Keratinocyte (primary cell): ENCODE data around the gene RBMS3. TPM values are rescaled to one million over a fixed set of nuclear protein-coding genes. Genes with fewer than 3 reads are reported as not detected.

Source experiments
- DNase-seq: peaks from one replicate; pipeline ENCODE4 v3.0.0-alpha.2; 2011; ENCODE audit warnings: low read depth, missing footprints, low spot score
- FAIRE-seq: peaks from 2 replicates; lab custom pipeline; 2011; peaks lifted over from hg19 to GRCh38; lab: Jason Lieb, UNC
- H2AFZ ChIP-seq: 2 replicates; pipeline ENCODE4 v1.6.0; 2012; ENCODE audit warnings: low read length, control low read depth, inconsistent platforms; ENCODE audit not compliant: control insufficient read depth
- H3K27ac ChIP-seq: 2 replicates; pipeline ENCODE4 v1.5.1; 2011; ENCODE audit warnings: low read length; ENCODE audit not compliant: control insufficient read depth, insufficient read depth
- H3K27me3 ChIP-seq: 3 replicates; pipeline ENCODE4 v1.6.0; 2011; ENCODE audit warnings: low read length; ENCODE audit not compliant: control insufficient read depth, insufficient read depth; ENCODE audit errors: extremely low read depth
- H3K36me3 ChIP-seq, 2 experiments: 2 replicates in 1 of 2; 3 replicates in 1 of 2; pipeline ENCODE4 v1.5.1; 2011; ENCODE audit warnings: low read length in 2 of 2, mild to moderate bottlenecking in 1 of 2; ENCODE audit not compliant: control insufficient read depth in 2 of 2, insufficient read depth in 2 of 2; ENCODE audit errors: extremely low read depth in 1 of 2
- H3K4me1 ChIP-seq: 3 replicates; pipeline ENCODE4 v1.5.1; 2011; ENCODE audit warnings: low read length; ENCODE audit not compliant: control insufficient read depth, insufficient read depth; ENCODE audit errors: extremely low read depth
- H3K4me2 ChIP-seq: 3 replicates; pipeline ENCODE4 v1.6.0; 2011; ENCODE audit warnings: low read depth, low read length; ENCODE audit not compliant: control insufficient read depth, insufficient read depth; ENCODE audit errors: extremely low read depth
- H3K4me3 ChIP-seq, 3 experiments: fragments of 200-600 bp in 1 of 3; sonication (generic) in 1 of 3; 2 replicates in 2 of 3; 3 replicates in 1 of 3; pipeline ENCODE4 v1.5.1; 2011 to 2016; ENCODE audit warnings: low read length in 3 of 3, mild to moderate bottlenecking in 3 of 3, control low read depth in 2 of 3, inconsistent platforms in 1 of 3, low read depth in 1 of 3, mixed read lengths in 1 of 3, mixed run types in 1 of 3, moderate library complexity in 1 of 3; ENCODE audit not compliant: control insufficient read depth in 2 of 3, insufficient read depth in 2 of 3; ENCODE audit errors: extremely low read depth in 1 of 3
- H3K79me2 ChIP-seq: 2 replicates; pipeline ENCODE4 v1.6.0; 2012; ENCODE audit warnings: low read length; ENCODE audit not compliant: control insufficient read depth, insufficient read depth
- H3K9ac ChIP-seq: 3 replicates; pipeline ENCODE4 v1.6.0; 2011; ENCODE audit warnings: low read length; ENCODE audit not compliant: control insufficient read depth, insufficient read depth; ENCODE audit errors: extremely low read depth
- H3K9me1 ChIP-seq: 3 replicates; pipeline ENCODE4 v1.6.0; 2011; ENCODE audit warnings: low read length; ENCODE audit not compliant: control insufficient read depth, insufficient read depth; ENCODE audit errors: extremely low read depth
- H3K9me3 ChIP-seq: 2 replicates; pipeline ENCODE4 v1.5.1; 2012; ENCODE audit warnings: low read depth, low read length; ENCODE audit not compliant: control insufficient read depth
- H4K20me1 ChIP-seq: 3 replicates; pipeline ENCODE4 v1.6.0; 2011; ENCODE audit warnings: low read length; ENCODE audit not compliant: control insufficient read depth, insufficient read depth; ENCODE audit errors: extremely low read depth
- EZH2 ChIP-seq: IDR thresholded peaks from one replicate; pipeline ENCODE4 v1.6.1; 2012; ENCODE audit warnings: inconsistent platforms, mild to moderate bottlenecking, low read length, moderate library complexity
- dilution Hi-C: fragments of 300-500 bp; cut with MboI; formaldehyde crosslinking; loops from one replicate; pipeline ENCODE4 v1.7.0; 2020; ENCODE audit warnings: low sequenced_read_pairs; ENCODE audit not compliant: extremely low pct_ligation_motif_present
- polyA plus RNA-seq, 5 experiments: library from polyadenylated mRNA; depleted of rRNA in 3 of 5; stranded (reverse) in 3 of 5; stranded (forward) in 1 of 5; unstranded in 1 of 5; fragments of >200 nt; gene quantifications; 1 replicate in 1 of 5; 2 replicates in 3 of 5; 3 replicates in 1 of 5; pipeline versions ENCODE4 v1.2.1 to v1.2.3, GENCODE V29; 2011 to 2012; ENCODE audit warnings: missing spikeins in 2 of 5, low read depth in 1 of 5, low replicate concordance in 1 of 5
- TF ChIP-seq, protein P1 (sequence below), 3 experiments: IDR thresholded peaks in 1 of 3; conservative IDR thresholded peaks in 1 of 3; optimal IDR thresholded peaks in 1 of 3; 2 replicates in 2 of 3; 3 replicates in 1 of 3; pipeline versions ENCODE3 to v1.5.1; 2011; ENCODE audit warnings: low read length in 3 of 3, mild to moderate bottlenecking in 3 of 3, moderate library complexity in 2 of 3, control low read depth in 1 of 3, inconsistent platforms in 1 of 3; ENCODE audit not compliant: insufficient read depth in 2 of 3; ENCODE audit errors: extremely low read depth in 1 of 3

Gene RBMS3
- polyA plus RNA-seq, 1 donor (not counting 4 experiments of a cell fraction or from before 2014, with no cell fraction given), result 2.3 TPM

DNA sequence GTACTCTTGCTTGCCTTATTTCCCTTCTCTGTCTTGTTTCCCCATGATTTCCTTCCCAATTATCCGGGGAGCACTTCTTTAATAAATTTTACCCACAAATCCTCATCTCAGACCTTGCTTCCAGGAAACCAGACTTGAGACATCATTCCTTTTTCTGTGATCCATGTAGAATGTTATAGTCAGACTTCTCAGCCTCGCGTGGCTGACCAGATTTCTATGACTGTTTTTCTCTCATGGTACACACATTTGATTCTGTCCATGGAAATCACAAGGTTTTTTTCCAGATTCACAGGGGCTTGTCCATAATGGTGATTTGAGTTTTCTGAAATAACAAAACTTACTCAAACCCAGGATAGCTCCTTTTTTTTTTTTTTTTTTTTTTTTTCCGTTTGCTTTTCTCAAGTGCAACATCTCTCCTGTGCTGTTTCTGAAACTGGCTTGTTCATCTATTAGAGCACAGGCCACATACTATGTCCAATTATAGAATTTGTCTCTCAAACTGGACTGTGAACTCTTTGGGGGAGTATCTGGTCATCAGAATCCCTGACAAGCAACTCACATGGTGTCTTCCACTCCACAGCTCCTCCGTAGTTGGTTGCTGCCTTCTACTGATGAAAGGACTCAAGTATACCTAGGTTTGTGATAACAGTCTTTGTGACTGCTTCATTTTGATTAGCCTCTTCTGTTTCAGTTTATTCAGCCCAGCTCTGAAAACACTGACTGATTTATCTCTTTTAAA is 50.8 kb downstream of the RBMS3 start:
- FAIRE-seq (peak; percentile 73), DNase-seq (no peak)
- no peaks in the 10 kb centered on the region for H3K9me3 ChIP-seq
- H3K79me2 ChIP-seq, result no peaks in the 10 kb centered on the region
- H3K9me1 ChIP-seq, result no peaks in the 10 kb centered on the region
- H2AFZ ChIP-seq, result peak overlapping the region; percentile 80
- H3K4me1 ChIP-seq, result peaks cover 51% of the 10 kb centered on the region
- peak overlapping the region; percentile 80 for H3K27ac ChIP-seq
- no peaks in the 10 kb centered on the region for H4K20me1 ChIP-seq
- no peak for TF ChIP-seq EZH2
- TF ChIP-seq, protein P1, sequence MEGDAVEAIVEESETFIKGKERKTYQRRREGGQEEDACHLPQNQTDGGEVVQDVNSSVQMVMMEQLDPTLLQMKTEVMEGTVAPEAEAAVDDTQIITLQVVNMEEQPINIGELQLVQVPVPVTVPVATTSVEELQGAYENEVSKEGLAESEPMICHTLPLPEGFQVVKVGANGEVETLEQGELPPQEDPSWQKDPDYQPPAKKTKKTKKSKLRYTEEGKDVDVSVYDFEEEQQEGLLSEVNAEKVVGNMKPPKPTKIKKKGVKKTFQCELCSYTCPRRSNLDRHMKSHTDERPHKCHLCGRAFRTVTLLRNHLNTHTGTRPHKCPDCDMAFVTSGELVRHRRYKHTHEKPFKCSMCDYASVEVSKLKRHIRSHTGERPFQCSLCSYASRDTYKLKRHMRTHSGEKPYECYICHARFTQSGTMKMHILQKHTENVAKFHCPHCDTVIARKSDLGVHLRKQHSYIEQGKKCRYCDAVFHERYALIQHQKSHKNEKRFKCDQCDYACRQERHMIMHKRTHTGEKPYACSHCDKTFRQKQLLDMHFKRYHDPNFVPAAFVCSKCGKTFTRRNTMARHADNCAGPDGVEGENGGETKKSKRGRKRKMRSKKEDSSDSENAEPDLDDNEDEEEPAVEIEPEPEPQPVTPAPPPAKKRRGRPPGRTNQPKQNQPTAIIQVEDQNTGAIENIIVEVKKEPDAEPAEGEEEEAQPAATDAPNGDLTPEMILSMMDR (optimal IDR thresholded peaks at IDR 0.05 in 1 of 3, IDR thresholded peaks at IDR 0.05 in 1 of 3, conservative IDR thresholded peaks at IDR 0.05 in 1 of 3; ENCODE audit: extremely low read depth in 1 of 3, insufficient read depth in 2 of 3, low read length in 3 of 3), result no peak
- no peaks in the 10 kb centered on the region for H3K27me3 ChIP-seq
- H3K4me2 ChIP-seq, result peak overlapping the region; percentile 82
- H3K4me3 ChIP-seq, result peak overlapping the region in 2 of 3 experiments; percentile 18 to 37
- H3K36me3 ChIP-seq, result no peaks in the 10 kb centered on the region
- dilution Hi-C loops, result no loop called here
- peak overlapping the region; percentile 48 for H3K9ac ChIP-seq

DNA sequence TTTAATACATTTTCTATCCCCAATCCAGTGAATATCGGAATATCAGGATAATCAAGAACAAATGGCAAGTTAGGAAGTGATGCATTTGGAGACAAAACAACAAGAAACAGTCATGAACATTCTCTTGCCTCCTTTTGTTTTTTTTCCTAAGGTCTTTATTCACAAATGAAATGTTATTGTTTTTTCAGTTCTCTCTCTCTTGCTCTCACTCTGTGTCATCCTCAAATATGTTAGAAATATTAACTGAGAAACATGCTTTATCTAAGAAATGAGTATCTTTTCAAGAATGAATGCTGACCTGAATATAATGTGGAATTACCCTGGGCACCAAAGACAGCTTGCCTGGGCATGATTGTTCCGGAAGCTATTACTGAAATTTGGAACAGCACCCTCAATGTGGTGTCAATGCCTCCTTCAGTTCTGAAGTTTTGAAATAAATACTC is 51.3 kb downstream of the RBMS3 start:
- peak; percentile 81 for FAIRE-seq
- Histone ChIP-seq H3K4me1 (peaks cover 51% of the 10 kb centered on the region), H4K20me1 (no peaks in the 10 kb centered on the region), H3K36me3 (no peaks in the 10 kb centered on the region), H3K9ac (peak overlapping the region; percentile 48), H3K27me3 (no peaks in the 10 kb centered on the region), H3K9me3 (no peaks in the 10 kb centered on the region), H2AFZ (peak overlapping the region; percentile 68), H3K9me1 (no peaks in the 10 kb centered on the region), H3K79me2 (no peaks in the 10 kb centered on the region), H3K27ac (peak overlapping the region; percentile 80), H3K4me2 (peak overlapping the region; percentile 82), H3K4me3 (peak overlapping the region in 2 of 3 experiments; percentile 18 to 37)
- TF ChIP-seq, protein P1 (optimal IDR thresholded peaks at IDR 0.05 in 1 of 3, IDR thresholded peaks at IDR 0.05 in 1 of 3, conservative IDR thresholded peaks at IDR 0.05 in 1 of 3; ENCODE audit: extremely low read depth in 1 of 3, insufficient read depth in 2 of 3, low read length in 3 of 3), result no peak
- TF ChIP-seq EZH2, result no peak
- dilution Hi-C loops, result no loop called here
- peak; percentile 32 for DNase-seq
